Measurements from ENCODE around the gene ESAM. TPM values are rescaled to one million over a fixed set of nuclear protein-coding genes. Genes with fewer than 3 reads are reported as not detected.
"Not testable (repeated sequence)": the region's sequence is repeated elsewhere in the genome, so short reads cannot be mapped to it uniquely, and the experiment has no call there.

The ESAM gene
- total RNA-seq, 1 donor from 2014 or later, result 50.2 TPM

- intact Hi-C loops (cut with DNase I), result no loop called here
- no peak for DNase-seq (ENCODE audit: low spot score)
Measured at GRCh38 chr11:124779568-124779967, 17.5 kb upstream of the ESAM start.

- DNase-seq (ENCODE audit: low spot score), result no peak
- intact Hi-C loops (cut with DNase I), result no loop called here
Measured at GRCh38 chr11:124778281-124778680, 16.2 kb upstream of the ESAM start.

- no peak for DNase-seq (ENCODE audit: low spot score)
- intact Hi-C loops (cut with DNase I), result no loop called here
Measured at GRCh38 chr11:124776865-124777645, 15.0 kb upstream of the ESAM start.

DNA sequence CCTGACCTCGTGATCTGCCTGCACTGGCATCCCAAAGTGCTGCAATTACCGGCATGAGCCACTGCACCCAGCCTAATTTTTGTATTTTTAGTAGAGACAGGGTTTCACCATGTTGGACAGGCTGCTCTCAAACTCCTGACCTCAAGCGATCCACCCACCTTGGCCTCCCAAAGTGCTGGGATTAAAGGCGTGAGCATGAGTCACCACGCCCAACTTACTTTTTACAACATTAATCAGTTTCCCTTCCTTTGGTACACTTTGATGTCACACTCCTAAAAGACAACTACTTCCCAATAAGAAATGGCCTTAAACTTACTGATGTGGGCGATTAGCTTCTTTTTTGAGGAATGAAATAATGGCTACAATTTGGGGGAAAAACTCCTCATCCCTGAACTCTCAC, 8.9 kb upstream of the ESAM start:
- DNase-seq (ENCODE audit: low spot score); intact Hi-C loops (cut with DNase I): not testable (repeated sequence)

DNA sequence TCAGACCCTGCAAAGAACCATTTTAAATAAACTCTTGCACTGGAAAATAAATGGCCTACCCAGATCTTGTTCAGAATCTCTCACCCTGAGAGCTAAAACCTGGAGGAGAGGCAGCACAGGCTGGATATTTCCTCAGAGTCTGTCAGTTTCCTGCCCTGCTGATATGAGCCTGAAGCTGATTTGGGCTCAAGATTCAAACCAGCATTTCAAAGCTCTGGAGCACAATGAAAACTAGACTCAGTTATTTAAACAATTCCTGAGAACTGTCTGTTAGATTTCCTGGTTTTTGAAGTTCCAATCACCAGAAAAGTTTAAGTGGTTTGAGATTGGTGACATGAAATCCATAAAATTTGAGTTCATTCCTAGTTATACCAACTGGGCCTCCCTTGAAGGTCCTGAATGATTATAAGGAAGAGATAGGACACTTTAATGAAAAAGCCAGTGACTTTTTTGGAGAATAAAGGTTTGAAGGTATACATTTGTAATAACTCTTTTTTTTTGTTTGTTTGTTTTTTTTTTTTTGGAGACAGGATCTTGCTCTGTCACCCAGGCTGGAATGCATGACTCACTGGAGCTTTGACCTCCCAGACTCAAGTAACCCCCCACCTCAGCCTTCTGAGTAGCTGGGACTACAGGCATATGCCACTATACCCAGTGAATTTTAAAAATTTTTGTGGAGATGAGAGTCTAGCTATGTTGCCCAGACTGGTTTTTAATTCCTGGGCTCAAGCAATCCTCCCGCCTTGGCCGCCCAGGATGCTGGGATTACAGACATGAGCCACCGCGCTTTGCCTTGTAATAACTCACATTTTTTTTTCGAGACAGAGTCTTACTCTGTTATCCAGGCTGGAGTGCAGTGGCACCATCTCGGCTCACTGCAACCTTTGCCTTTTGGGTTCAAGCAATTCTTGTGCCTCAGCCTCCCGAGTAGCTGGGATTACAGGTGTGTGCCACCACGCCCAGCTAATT, 8.0 kb upstream of the ESAM start:
- intact Hi-C loops (cut with DNase I), result no loop called here
- no peak for DNase-seq (ENCODE audit: low spot score)

DNA sequence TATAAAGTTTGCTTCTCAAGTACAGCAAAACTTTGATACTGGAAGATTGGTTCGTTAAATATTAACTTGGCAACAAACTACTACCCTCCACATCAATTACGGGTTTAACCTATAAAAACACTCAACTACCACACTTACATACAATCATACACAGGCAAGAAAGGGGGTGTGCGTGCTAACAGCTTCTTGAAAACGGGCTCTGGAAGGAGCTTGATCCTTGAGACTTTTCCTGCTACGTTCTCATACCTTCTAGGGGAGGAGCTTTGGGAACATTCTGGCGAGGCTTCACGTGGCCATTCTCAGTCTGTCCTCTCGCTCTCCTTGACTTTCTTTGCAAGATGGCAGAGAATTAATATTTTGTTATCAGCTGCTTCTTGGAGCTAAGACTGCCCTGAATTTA, 6.8 kb upstream of the ESAM start:
- DNase-seq (ENCODE audit: low spot score), result no peak
- intact Hi-C loops (cut with DNase I), result no loop called here

GRCh38 chr11:124766156-124766555, 4.1 kb upstream of the ESAM start:
- intact Hi-C loops (cut with DNase I), result no loop called here
- no peak for DNase-seq (ENCODE audit: low spot score)

DNA sequence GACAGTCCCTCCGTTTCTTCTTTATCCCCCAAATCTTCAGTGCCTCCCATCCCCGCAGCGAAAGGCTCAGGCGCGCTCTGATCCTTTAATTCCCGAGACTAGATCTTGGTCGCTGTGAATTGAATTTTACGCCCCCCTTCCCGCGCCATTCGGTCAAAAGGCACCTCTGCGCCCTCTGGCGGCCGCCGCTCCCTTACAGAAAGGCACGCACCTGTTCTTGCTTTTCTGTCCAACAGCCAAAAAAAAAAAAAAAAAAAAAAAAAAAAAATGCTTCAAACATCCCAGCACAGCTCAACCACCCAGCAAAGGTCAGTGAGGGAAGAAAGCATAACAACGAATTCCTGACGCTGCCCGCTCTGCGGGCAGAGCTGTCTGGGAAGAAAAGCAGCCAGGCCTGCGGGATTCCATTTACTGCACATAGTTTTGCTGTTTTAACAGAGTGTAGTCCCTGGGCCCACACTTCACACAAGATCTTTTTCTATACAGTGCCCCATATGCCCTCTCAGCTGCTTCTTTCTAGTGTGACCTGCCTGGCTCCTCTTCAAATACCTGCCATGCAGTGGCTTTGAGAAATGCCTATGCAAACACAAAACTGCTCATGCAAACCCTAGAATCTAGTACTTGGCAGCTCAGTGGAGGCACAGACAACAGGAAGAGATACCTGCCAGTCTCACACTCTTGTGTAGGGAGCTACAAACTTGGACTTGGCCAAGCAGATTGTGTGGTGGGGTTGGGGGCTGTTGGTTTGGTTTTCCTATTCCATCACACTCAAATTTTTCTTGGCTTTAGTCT, 1.3 kb upstream of the ESAM start:
- peak; percentile 89 for DNase-seq (ENCODE audit: low spot score)
- intact Hi-C loops (cut with DNase I), result loop anchor here (1.0 to 5.0 kb wide), 3 partner anchors 34 to 94 kb away; no protein-coding TSS in a partner anchor

DNA sequence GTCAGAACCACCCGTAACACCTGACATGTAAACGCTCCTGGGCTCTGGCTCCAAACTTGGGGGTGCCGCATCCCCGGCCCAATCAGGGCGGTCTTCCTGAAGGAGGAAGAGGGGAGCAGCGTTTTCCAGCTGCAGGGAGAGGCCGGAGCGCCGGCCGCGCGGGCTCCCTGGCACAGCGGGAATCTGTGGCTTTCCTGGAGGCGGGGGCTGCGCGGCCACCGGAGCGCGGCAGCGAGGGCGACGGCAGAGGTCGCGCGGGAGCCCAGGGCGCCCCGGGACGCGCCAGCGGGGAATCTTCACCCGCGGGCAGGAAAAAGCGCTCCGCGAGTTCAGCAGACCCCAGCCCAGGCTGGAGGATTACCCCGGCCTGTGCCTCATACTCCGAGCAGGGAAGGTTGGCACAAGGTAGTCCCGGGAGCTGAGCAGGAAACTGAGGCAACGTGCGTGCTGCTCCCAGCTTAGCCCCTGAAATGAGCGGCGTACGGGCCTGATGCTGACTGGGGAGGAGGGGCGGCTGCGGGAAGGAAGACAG, 600 bp upstream of the ESAM start:
- DNase-seq (ENCODE audit: low spot score), result no peak

DNA sequence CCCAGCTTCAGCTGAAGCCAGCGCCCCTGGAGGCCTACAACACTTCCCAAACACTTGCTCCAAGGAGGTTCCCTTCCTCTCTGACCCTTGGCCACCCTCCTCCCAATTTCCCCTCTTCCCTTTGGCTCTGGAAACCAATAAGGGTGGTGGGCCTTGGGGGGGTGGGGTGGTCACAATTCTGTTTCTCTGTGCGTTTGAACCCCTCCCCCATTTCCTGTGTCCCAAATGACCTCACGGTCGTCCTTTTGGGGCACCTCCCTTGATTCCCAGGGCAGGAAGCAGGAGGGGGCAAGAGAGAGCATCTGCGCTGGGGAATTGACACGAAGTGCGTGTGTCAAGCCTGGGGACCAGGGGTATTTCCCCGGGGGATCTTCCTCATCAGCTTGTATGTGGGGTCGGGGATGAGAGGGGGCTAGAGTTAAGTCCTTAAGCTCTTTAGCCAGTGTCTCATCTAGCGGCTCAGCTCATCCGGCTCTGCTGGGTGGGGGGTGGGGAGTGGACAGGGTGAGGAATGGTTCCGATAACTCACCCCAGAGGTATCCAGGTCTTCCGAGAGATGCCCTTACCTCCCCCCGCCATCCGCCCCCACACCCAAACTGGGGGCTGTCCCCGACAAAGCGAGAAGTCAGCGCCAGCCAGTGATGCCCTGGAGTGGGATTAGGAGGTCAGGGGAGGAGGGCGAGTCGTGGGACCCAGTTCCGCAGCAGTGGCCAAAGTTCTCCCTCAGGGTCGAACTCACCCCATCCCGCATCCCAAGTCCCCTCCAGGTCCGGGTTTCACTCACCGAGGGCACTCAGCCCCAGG, 587 bp downstream of the ESAM start:
- no peak for DNase-seq (ENCODE audit: low spot score)
- intact Hi-C loops (cut with DNase I), result loop anchor here (1.0 to 5.0 kb wide), 3 partner anchors 36 to 88 kb away; partner anchors contain the start of genes SIAE and SPA17

More for the DNA sequence above, 600 bp upstream of the ESAM start:
- intact Hi-C loops (cut with DNase I), result loop anchor here (1.0 to 5.0 kb wide), 4 partner anchors 35 to 93 kb away; partner anchors contain the start of genes SIAE and SPA17

DNA sequence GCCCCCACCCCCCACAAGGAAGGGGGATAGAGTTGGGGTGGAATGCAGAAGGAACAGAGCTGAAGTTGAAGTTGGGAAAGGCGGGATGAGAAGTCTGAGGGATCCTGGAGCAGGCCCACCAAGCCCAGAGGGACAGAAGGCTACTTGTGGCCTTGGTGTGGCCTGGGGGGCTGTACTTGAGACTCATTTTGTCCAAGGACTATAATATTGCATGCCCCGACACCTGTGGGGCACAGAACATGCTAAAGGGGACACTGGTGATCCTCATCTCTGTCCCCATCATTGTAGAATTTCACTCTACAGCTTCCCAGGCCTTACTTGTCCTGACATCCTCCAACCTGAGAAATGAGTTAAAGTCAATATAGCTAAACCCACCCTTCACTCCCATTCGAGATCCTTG, 1.3 kb downstream of the ESAM start:
- no peak for DNase-seq (ENCODE audit: low spot score)
- intact Hi-C loops (cut with DNase I), result loop anchor here (5.0 kb wide), 2 partner anchors 36 to 76 kb away; no protein-coding TSS in a partner anchor

DNA sequence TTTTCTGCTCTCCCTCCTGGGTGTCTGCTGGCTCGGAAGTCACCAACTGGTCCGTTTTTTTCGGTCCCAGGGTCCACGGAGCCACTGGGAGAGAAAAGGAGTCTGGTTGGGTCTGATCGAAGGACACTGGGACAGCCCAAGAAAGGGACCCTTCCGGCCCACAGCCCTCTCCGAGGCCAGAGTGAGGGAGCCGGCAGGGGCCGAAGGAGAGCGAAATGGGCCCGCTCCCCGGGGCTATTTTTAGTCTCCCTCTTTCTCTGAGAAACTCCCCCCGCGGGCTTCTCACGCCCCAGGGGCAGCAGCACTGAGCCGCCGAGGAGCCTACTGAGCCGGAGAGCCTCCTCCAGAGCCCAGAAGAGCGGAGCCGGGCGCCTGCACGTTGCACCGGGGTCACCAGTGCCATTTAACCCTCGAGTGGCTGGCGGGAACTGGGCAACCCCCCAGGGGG, 1.9 kb downstream of the ESAM start:
- intact Hi-C loops (cut with DNase I), result loop anchor here (5.0 kb wide), 2 partner anchors 37 to 77 kb away; no protein-coding TSS in a partner anchor
- no peak for DNase-seq (ENCODE audit: low spot score)

- peak; percentile 86 for DNase-seq (ENCODE audit: low spot score)
- intact Hi-C loops (cut with DNase I), result loop anchor here (5.0 kb wide), 2 partner anchors 38 to 78 kb away; no protein-coding TSS in a partner anchor
Measured at GRCh38 chr11:124759266-124760204, 2.6 kb downstream of the ESAM start.

GRCh38 chr11:124758355-124759265, 3.5 kb downstream of the ESAM start:
- intact Hi-C loops (cut with DNase I), result no loop called here
- DNase-seq (ENCODE audit: low spot score), result peak; percentile 85

DNA sequence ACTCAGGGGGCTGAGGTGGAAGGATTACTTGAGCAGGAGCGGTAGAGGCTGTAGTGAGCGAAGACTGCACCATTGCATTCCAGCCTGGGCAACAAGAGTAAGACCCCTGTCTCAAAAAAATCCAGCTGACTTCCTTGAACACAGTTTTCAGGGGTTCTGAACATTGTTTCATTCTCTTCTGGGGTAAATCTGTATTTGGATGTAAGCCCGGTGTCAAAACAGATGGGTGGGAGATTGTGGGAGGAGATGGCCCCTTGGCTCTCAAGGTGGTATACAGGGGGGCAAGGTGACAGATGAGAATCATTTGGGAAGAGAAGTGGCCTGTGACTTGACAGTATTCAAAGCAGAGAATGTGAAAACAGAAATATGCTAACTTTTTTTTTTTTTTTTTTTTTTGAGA, 4.8 kb downstream of the ESAM start:
- intact Hi-C loops (cut with DNase I), result no loop called here
- no peak for DNase-seq (ENCODE audit: low spot score)

DNA sequence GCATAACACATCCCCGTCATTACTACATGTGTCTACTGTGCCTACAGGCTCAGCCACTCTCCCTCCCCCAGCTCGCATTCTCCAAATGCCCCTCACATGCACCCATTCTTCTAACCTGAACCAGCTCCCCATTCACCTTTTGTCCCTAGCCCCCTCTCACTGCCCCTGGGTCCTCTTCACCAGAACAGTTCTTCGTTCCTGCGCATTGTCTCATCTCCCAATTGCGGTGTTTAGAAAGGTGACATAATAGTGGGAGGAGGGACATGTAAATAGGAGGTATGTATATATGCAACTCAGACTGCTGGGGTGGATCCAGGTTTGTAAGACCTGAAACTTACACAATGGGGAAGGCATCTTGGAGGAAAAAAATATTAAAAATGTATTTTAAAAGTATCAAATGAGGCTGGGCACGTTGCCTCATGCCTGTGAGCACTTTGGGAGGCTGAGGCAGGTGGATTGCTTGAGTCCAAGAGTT, 5.3 kb downstream of the ESAM start:
- DNase-seq (ENCODE audit: low spot score), result no peak
- intact Hi-C loops (cut with DNase I), result no loop called here
